CD14-positive monocyte (primary cell): Measurements from ENCODE around the gene SOX5. TPM values are rescaled to one million over a fixed set of nuclear protein-coding genes. Genes with fewer than 3 reads are reported as not detected.

Source experiments
- DNase-seq, 3 donors: peaks; one replicate each; pipeline ENCODE4 v3.0.0-alpha.2; 2011 to 2022
- H2AFZ ChIP-seq: 2 replicates; pipeline ENCODE4 v1.6.0; 2012; ENCODE audit warnings: mild to moderate bottlenecking, low read depth, low read length, inconsistent platforms; ENCODE audit not compliant: insufficient read depth, poor library complexity, severe bottlenecking
- H3K27ac ChIP-seq, 2 donors: 1 replicate in 1 of 2; 2 replicates in 1 of 2; pipeline ENCODE4 v1.5.1; 2012 to 2013; ENCODE audit warnings: low read length in 2 of 2, control low read depth in 1 of 2, inconsistent platforms in 1 of 2, low read depth in 1 of 2, mild to moderate bottlenecking in 1 of 2
- H3K27me3 ChIP-seq, 2 donors: one replicate each; pipeline versions ENCODE4 v1.6.0 to v1.6.1; 2011 to 2013; ENCODE audit warnings: low read length in 2 of 2; ENCODE audit not compliant: control insufficient read depth in 2 of 2, insufficient read depth in 2 of 2
- H3K36me3 ChIP-seq, 2 donors: replicated peaks in 1 of 2; 1 replicate in 1 of 2; 2 replicates in 1 of 2; pipeline versions ENCODE4 v1.5.1 to v1.6.1; 2012 to 2013; ENCODE audit warnings: low read length in 2 of 2, control low read depth in 1 of 2, inconsistent platforms in 1 of 2, mild to moderate bottlenecking in 1 of 2; ENCODE audit not compliant: insufficient read depth in 2 of 2, control insufficient read depth in 1 of 2
- H3K4me1 ChIP-seq, 2 donors: 1 replicate in 1 of 2; 2 replicates in 1 of 2; pipeline versions ENCODE4 v1.5.1 to v1.6.1; 2012 to 2013; ENCODE audit warnings: low read length in 2 of 2, control low read depth in 1 of 2, inconsistent platforms in 1 of 2, mild to moderate bottlenecking in 1 of 2, moderate library complexity in 1 of 2; ENCODE audit not compliant: insufficient read depth in 2 of 2, control insufficient read depth in 1 of 2
- H3K4me2 ChIP-seq: replicated peaks from 2 replicates; pipeline ENCODE3; 2012; ENCODE audit warnings: low read length, moderate library complexity, mild to moderate bottlenecking; ENCODE audit not compliant: poor library complexity, severe bottlenecking; ENCODE audit errors: extremely low read depth
- H3K4me3 ChIP-seq, 3 experiments: fragments of 200-600 bp in 1 of 3; sonication (generic) in 1 of 3; replicated peaks in 1 of 3; 1 replicate in 2 of 3; 2 replicates in 1 of 3; pipeline ENCODE4 v1.5.1; 2011 to 2013; ENCODE audit warnings: low read length in 3 of 3, mild to moderate bottlenecking in 3 of 3, control low read depth in 2 of 3, low read depth in 2 of 3, inconsistent platforms in 1 of 3, moderate library complexity in 1 of 3
- H3K79me2 ChIP-seq: 2 replicates; pipeline ENCODE4 v1.6.0; 2012; ENCODE audit warnings: mild to moderate bottlenecking, control low read depth, inconsistent platforms, low read length, moderate library complexity; ENCODE audit not compliant: insufficient read depth
- H3K9ac ChIP-seq: 2 replicates; pipeline ENCODE4 v1.6.0; 2017; ENCODE audit warnings: low read length, mild to moderate bottlenecking; ENCODE audit not compliant: insufficient read depth, poor library complexity, severe bottlenecking
- H3K9me3 ChIP-seq, 2 donors: replicated peaks in 1 of 2; 1 replicate in 1 of 2; 2 replicates in 1 of 2; pipeline versions ENCODE4 v1.5.1 to v1.6.1; 2012 to 2013; ENCODE audit warnings: low read length in 2 of 2, control low read depth in 1 of 2; ENCODE audit not compliant: control insufficient read depth in 1 of 2, insufficient read depth in 1 of 2
- H4K20me1 ChIP-seq: 2 replicates; pipeline ENCODE4 v1.6.0; 2012; ENCODE audit warnings: mild to moderate bottlenecking, low read length, control low read depth, moderate library complexity; ENCODE audit not compliant: insufficient read depth
- H3K27ac Mint-ChIP-seq, 7 donors: one replicate each; pipeline ENCODE4 v1.8.0; 2020; ENCODE audit warnings: mild to moderate bottlenecking in 7 of 7, mixed read lengths in 7 of 7, moderate library complexity in 6 of 7, inconsistent platforms in 2 of 7
- H3K27me3 Mint-ChIP-seq, 3 donors: one replicate each; pipeline ENCODE4 v1.8.0; 2021 to 2022; ENCODE audit warnings: low read depth in 3 of 3, mild to moderate bottlenecking in 3 of 3, mixed read lengths in 3 of 3, moderate library complexity in 3 of 3, inconsistent platforms in 1 of 3
- H3K36me3 Mint-ChIP-seq, 2 donors: one replicate each; pipeline ENCODE4 v1.8.0; 2020; ENCODE audit warnings: mixed read lengths in 2 of 2, inconsistent platforms in 1 of 2, mild to moderate bottlenecking in 1 of 2
- H3K4me1 Mint-ChIP-seq: one replicate; pipeline ENCODE4 v1.8.0; 2020; ENCODE audit warnings: mild to moderate bottlenecking, mixed read lengths
- H3K4me3 Mint-ChIP-seq, 2 donors: one replicate each; pipeline ENCODE4 v1.8.0; 2020; ENCODE audit warnings: mild to moderate bottlenecking in 2 of 2, mixed read lengths in 2 of 2, moderate library complexity in 1 of 2
- H3K9me3 Mint-ChIP-seq, 7 donors: one replicate each; pipeline ENCODE4 v1.8.0; 2020 to 2022; ENCODE audit warnings: mixed read lengths in 7 of 7, mild to moderate bottlenecking in 6 of 7, moderate library complexity in 6 of 7, inconsistent platforms in 2 of 7
- WGBS: methylation state at CpG from one replicate; pipeline ENCODE4 v1.1.5; 2013; ENCODE audit warnings: missing lambda C conversion rate; ENCODE audit not compliant: insufficient coverage; 5-methylcytosine and 5-hydroxymethylcytosine counted together
- intact Hi-C, 2 donors: fragments of 100-400 bp; cut with micrococcal nuclease; formaldehyde crosslinking; loops; one replicate each; pipeline versions ENCODE4 v1.15.0 to v1.15.1; 2023
- polyA plus RNA-seq, 3 donors: library from polyadenylated mRNA; depleted of rRNA in 1 of 3; unstranded in 2 of 3; stranded (reverse) in 1 of 3; fragments of 300-500 nt in 2 of 3; fragments of >200 nt in 1 of 3; fragmentation: Illumina TruSeq in 2 of 3; gene quantifications; 1 replicate in 2 of 3; 2 replicates in 1 of 3; pipeline ENCODE4 v1.2.3, GENCODE V29; 2012 to 2021
- TF ChIP-seq, protein P1 (sequence below): fragments of 200-600 bp; IDR thresholded peaks from one replicate; pipeline ENCODE4 v1.8.0; 2022; ENCODE audit warnings: antibody characterized with exemption, mild to moderate bottlenecking

The SOX5 gene
- polyA plus RNA-seq, 3 donors, result not detected

DNA sequence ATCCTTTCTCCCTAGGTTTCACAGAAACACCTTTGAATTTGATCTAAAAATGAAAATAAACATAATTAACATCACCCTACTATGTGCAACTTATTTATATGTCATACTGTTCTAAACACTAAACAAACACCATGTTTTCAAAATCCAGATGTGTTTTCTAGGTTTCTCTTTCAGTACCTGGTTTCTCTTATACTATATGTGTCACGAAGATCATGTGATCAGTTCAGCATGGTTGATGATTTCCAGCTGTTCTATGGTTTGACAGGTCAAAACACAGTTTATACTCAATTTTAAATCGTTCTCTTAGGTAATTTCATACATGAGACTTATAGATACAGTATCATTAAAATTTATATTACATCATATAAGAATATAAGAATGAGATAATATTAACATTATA lies 373.1 kb downstream of the SOX5 start:
- no peak overlapping the region for H2AFZ ChIP-seq
- no peaks in the 10 kb centered on the region for H3K27me3 ChIP-seq
- no peaks in the 10 kb centered on the region for H3K4me1 ChIP-seq
- TF ChIP-seq, protein P1, sequence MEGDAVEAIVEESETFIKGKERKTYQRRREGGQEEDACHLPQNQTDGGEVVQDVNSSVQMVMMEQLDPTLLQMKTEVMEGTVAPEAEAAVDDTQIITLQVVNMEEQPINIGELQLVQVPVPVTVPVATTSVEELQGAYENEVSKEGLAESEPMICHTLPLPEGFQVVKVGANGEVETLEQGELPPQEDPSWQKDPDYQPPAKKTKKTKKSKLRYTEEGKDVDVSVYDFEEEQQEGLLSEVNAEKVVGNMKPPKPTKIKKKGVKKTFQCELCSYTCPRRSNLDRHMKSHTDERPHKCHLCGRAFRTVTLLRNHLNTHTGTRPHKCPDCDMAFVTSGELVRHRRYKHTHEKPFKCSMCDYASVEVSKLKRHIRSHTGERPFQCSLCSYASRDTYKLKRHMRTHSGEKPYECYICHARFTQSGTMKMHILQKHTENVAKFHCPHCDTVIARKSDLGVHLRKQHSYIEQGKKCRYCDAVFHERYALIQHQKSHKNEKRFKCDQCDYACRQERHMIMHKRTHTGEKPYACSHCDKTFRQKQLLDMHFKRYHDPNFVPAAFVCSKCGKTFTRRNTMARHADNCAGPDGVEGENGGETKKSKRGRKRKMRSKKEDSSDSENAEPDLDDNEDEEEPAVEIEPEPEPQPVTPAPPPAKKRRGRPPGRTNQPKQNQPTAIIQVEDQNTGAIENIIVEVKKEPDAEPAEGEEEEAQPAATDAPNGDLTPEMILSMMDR, result no peak
- Mint-ChIP-seq H3K9me3 (peaks cover 0 to 5% (median 0%) of the 10 kb centered on the region in 7 donors), H3K4me3 (no peak overlapping the region), H3K27ac (no peak overlapping the region), H3K4me1 (no peaks in the 10 kb centered on the region), H3K36me3 (no peaks in the 10 kb centered on the region), H3K27me3 (no peaks in the 10 kb centered on the region)
- no peaks in the 10 kb centered on the region for H3K36me3 ChIP-seq
- H4K20me1 ChIP-seq, result no peaks in the 10 kb centered on the region
- no peak overlapping the region for H3K4me3 ChIP-seq
- DNase-seq, result no peak
- no peaks in the 10 kb centered on the region for H3K79me2 ChIP-seq
- no peak overlapping the region for H3K27ac ChIP-seq
- H3K9me3 ChIP-seq, result no peaks in the 10 kb centered on the region
- no peak overlapping the region for H3K4me2 ChIP-seq
- WGBS, result no CpG with 5 or more reads among the region's 2 CpGs
- no peak overlapping the region for H3K9ac ChIP-seq
- intact Hi-C loops, result no loop called here

DNA sequence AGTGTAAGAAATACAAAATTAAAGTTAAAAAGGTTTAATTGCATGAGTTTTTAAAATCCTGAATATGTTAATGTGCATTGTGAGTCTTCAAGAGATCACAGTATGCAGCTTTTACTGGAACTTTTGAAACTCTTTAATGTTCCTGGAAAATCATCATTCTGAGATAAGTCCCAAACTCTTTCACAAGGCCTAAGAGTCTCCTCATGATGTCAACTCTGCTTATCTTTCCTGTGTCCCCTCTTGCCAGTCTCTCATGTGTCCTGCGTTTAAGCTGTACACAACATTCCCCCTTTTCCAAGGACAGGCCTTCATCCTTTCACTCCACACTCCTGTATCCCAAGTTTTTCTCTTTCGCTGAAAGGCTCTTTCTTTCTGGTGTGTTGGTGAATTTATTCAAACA lies 380.1 kb downstream of the SOX5 start:
- TF ChIP-seq, protein P1, result no peak
- no peak overlapping the region for H3K9ac ChIP-seq
- no peak overlapping the region for H3K4me2 ChIP-seq
- H3K27me3 Mint-ChIP-seq, result no peaks in the 10 kb centered on the region
- no peak overlapping the region for H3K27ac Mint-ChIP-seq
- H3K4me3 ChIP-seq, result no peak overlapping the region
- H3K79me2 ChIP-seq, result no peaks in the 10 kb centered on the region
- H3K4me1 Mint-ChIP-seq, result no peaks in the 10 kb centered on the region
- no peak overlapping the region for H2AFZ ChIP-seq
- H3K36me3 ChIP-seq, result no peaks in the 10 kb centered on the region
- WGBS, result no CpG with 5 or more reads among the region's 2 CpGs
- no peak overlapping the region for H3K27ac ChIP-seq
- H4K20me1 ChIP-seq, result no peaks in the 10 kb centered on the region
- H3K4me1 ChIP-seq, result no peaks in the 10 kb centered on the region
- H3K9me3 ChIP-seq, result peaks cover 3 to 9% of the 10 kb centered on the region in 2 donors
- no peak for DNase-seq
- H3K9me3 Mint-ChIP-seq, result peaks cover 2 to 13% (median 7%) of the 10 kb centered on the region in 7 donors
- H3K4me3 Mint-ChIP-seq, result no peak overlapping the region
- intact Hi-C loops, result no loop called here
- H3K27me3 ChIP-seq, result no peaks in the 10 kb centered on the region
- H3K36me3 Mint-ChIP-seq, result no peaks in the 10 kb centered on the region
